A549 (cell line): ENCODE data around the gene TBC1D21. TPM values are rescaled to one million over a fixed set of nuclear protein-coding genes. Genes with fewer than 3 reads are reported as not detected.

Experiments
- ATAC-seq, 2 experiments: fragments of 200-7000 bp in 1 of 2; fragments of >200 bp in 1 of 2; cut with Nextera tagmentation in 1 of 2; cut with Tn5 transposase in 1 of 2; 3 replicates each; pipeline versions ENCODE4 v1.8.0 to v1.9.1; 2018 to 2020; ENCODE audit warnings: mild to moderate bottlenecking in 1 of 2, moderate library complexity in 1 of 2
- CTCF ChIA-PET: fragments of 300-600 bp; sonication (Branson Sonifier 250); formaldehyde crosslinking; extraction: SDS; loops from one replicate; lab custom pipeline; 2021; ENCODE audit warnings: antibody characterized with exemption, inconsistent platforms; lab: Yijun Ruan, JAX
- POLR2A ChIA-PET: fragments of 350-600 bp; formaldehyde crosslinking; extraction: SDS; loops from one replicate; lab custom pipeline; 2021; ENCODE audit warnings: antibody characterized with exemption, inconsistent platforms; lab: Yijun Ruan, JAX
- DNase-seq, 2 experiments: peaks; one replicate each; pipeline versions ENCODE4 v3.0.0 to v3.0.0-alpha.2; 2011 to 2016; ENCODE audit warnings: low read depth in 1 of 2, low spot score in 1 of 2
- FAIRE-seq: peaks from 2 replicates; lab custom pipeline; 2011; peaks lifted over from hg19 to GRCh38; lab: Jason Lieb, UNC
- H3K27ac ChIP-seq, 2 experiments: fragments of >200 bp; sonication (Bioruptor Twin); formaldehyde crosslinking; 3 replicates each; pipeline ENCODE4 v1.5.1; 2016 to 2017
- H3K4me1 ChIP-seq: fragments of >200 bp; sonication (Bioruptor Twin); formaldehyde crosslinking; 3 replicates; pipeline ENCODE4 v1.6.1; 2016
- H3K4me2 ChIP-seq: fragments of >200 bp; sonication (Bioruptor Twin); formaldehyde crosslinking; 3 replicates; pipeline ENCODE4 v1.6.1; 2016
- H3K4me3 ChIP-seq: fragments of >200 bp; sonication (Bioruptor Twin); formaldehyde crosslinking; 3 replicates; pipeline ENCODE4 v1.5.1; 2016
- H3K9me3 ChIP-seq: fragments of >200 bp; sonication (Bioruptor Twin); formaldehyde crosslinking; 3 replicates; pipeline ENCODE4 v1.6.1; 2016
- CBX2 ChIP-seq: fragments of 200-600 bp; sonication (generic); IDR thresholded peaks from 2 replicates; pipeline ENCODE4 v1.6.1; 2016; ENCODE audit warnings: low read depth, mild to moderate bottlenecking, borderline replicate concordance
- CEBPB ChIP-seq, 2 experiments: fragments of >200 bp in 1 of 2; sonication (Bioruptor Twin) in 1 of 2; formaldehyde crosslinking in 1 of 2; IDR thresholded peaks; 2 replicates each; pipeline ENCODE4 v1.6.1; 2012 to 2016
- CHD2 ChIP-seq: fragments of 150-350 bp; IDR thresholded peaks from 2 replicates; pipeline ENCODE4 v1.6.1; 2014; ENCODE audit warnings: low read length; ENCODE audit not compliant: partially characterized antibody
- EHMT2 ChIP-seq: fragments of 200-600 bp; sonication (generic); IDR thresholded peaks from 2 replicates; pipeline ENCODE4 v1.6.1; 2016; ENCODE audit warnings: antibody characterized with exemption, low read depth, mild to moderate bottlenecking, moderate library complexity
- ELK1 ChIP-seq: fragments of 150-350 bp; IDR thresholded peaks from 2 replicates; pipeline ENCODE4 v1.6.1; 2014; ENCODE audit warnings: low read depth, mild to moderate bottlenecking, low read length
- FOSB ChIP-seq: fragments of 250-450 bp; sonication (Bioruptor Pico); IDR thresholded peaks from 2 replicates; pipeline ENCODE4 v1.5.0; 2020; ENCODE audit warnings: mild to moderate bottlenecking, moderate library complexity
- FOSL2 ChIP-seq, 2 experiments: fragments of 450-650 bp in 1 of 2; fragments of >200 bp in 1 of 2; sonication (Bioruptor Twin) in 1 of 2; formaldehyde crosslinking; IDR thresholded peaks; 2 replicates each; pipeline versions ENCODE4 v1.5.0 to v1.6.1; 2016 to 2020; ENCODE audit warnings: mild to moderate bottlenecking in 1 of 2, moderate library complexity in 1 of 2
- GATA3 ChIP-seq: IDR thresholded peaks from 2 replicates; pipeline ENCODE4 v1.6.1; 2012; ENCODE audit warnings: borderline replicate concordance
- HDAC2 ChIP-seq: fragments of 200-600 bp; sonication (generic); IDR thresholded peaks from 2 replicates; pipeline ENCODE4 v1.6.1; 2016
- HOXA7 ChIP-seq: fragments of 250-450 bp; sonication (Bioruptor Pico); IDR thresholded peaks from 2 replicates; pipeline ENCODE4 v1.5.0; 2020; ENCODE audit warnings: mild to moderate bottlenecking, moderate library complexity
- HOXB5 ChIP-seq: fragments of 250-450 bp; sonication (Bioruptor Pico); IDR thresholded peaks from 2 replicates; pipeline ENCODE4 v1.5.0; 2020; ENCODE audit warnings: mild to moderate bottlenecking, moderate library complexity
- JUNB ChIP-seq: fragments of >200 bp; sonication (Bioruptor Twin); formaldehyde crosslinking; IDR thresholded peaks from 2 replicates; pipeline ENCODE4 v1.6.1; 2016
- KDM1A ChIP-seq: fragments of 200-600 bp; sonication (generic); IDR thresholded peaks from 2 replicates; pipeline ENCODE4 v1.6.1; 2016; ENCODE audit warnings: low read depth, mild to moderate bottlenecking
- KDM5A ChIP-seq: fragments of 200-600 bp; sonication (generic); IDR thresholded peaks from 2 replicates; pipeline ENCODE4 v1.6.1; 2016; ENCODE audit warnings: antibody characterized with exemption, mild to moderate bottlenecking
- MAZ ChIP-seq: fragments of 150-350 bp; IDR thresholded peaks from 2 replicates; pipeline ENCODE4 v1.6.1; 2014; ENCODE audit warnings: antibody characterized with exemption, low read depth, low read length, borderline replicate concordance
- NFE2L2 ChIP-seq: fragments of 150-350 bp; conservative IDR thresholded peaks from 2 replicates; pipeline ENCODE4 v1.6.1; 2014; ENCODE audit warnings: low read length
- NPAS2 ChIP-seq: fragments of 250-450 bp; sonication (Bioruptor Pico); IDR thresholded peaks from 2 replicates; pipeline ENCODE4 v1.8.0; 2022; ENCODE audit warnings: mild to moderate bottlenecking, moderate library complexity, borderline replicate concordance
- PHF8 ChIP-seq: fragments of 200-600 bp; sonication (generic); IDR thresholded peaks from 2 replicates; pipeline ENCODE4 v1.6.1; 2016; ENCODE audit warnings: low read depth, mild to moderate bottlenecking, antibody characterized with exemption, moderate library complexity, borderline replicate concordance
- POLR2A ChIP-seq: IDR thresholded peaks from 2 replicates; pipeline ENCODE4 v1.6.1; 2012; ENCODE audit warnings: mild to moderate bottlenecking, low read length
- RFX5 ChIP-seq: fragments of 450-650 bp; IDR thresholded peaks from 2 replicates; pipeline ENCODE4 v1.7.1; 2014; ENCODE audit warnings: antibody characterized with exemption, mild to moderate bottlenecking, moderate library complexity
- RNF2 ChIP-seq: fragments of 200-600 bp; sonication (generic); IDR thresholded peaks from 2 replicates; pipeline ENCODE4 v1.6.1; 2016; ENCODE audit warnings: low read depth, mild to moderate bottlenecking, antibody characterized with exemption, moderate library complexity, borderline replicate concordance
- SMC3 ChIP-seq: fragments of >200 bp; sonication (Bioruptor Twin); formaldehyde crosslinking; IDR thresholded peaks from 3 replicates; pipeline ENCODE4 v1.6.1; 2018; ENCODE audit warnings: inconsistent platforms
- SREBF2 ChIP-seq: fragments of 450-650 bp; IDR thresholded peaks from 2 replicates; pipeline ENCODE4 v1.6.1; 2014; ENCODE audit warnings: mild to moderate bottlenecking, moderate library complexity
- TP53 ChIP-seq: fragments of 250-450 bp; sonication (Bioruptor Pico); IDR thresholded peaks from 2 replicates; pipeline ENCODE4 v1.5.0; 2021; ENCODE audit warnings: mild to moderate bottlenecking, moderate library complexity
- USF2 ChIP-seq: fragments of 450-650 bp; IDR thresholded peaks from 2 replicates; pipeline ENCODE4 v1.6.1; 2014; ENCODE audit warnings: antibody characterized with exemption
- ZFP36 ChIP-seq: fragments of 450-650 bp; IDR thresholded peaks from 2 replicates; pipeline ENCODE4 v1.6.1; 2014; ENCODE audit warnings: borderline replicate concordance; ENCODE audit not compliant: partially characterized antibody
- ZNF302 ChIP-seq: fragments of 250-450 bp; sonication (Bioruptor Pico); IDR thresholded peaks from 2 replicates; pipeline ENCODE4 v1.9.0; 2021; ENCODE audit warnings: inconsistent platforms, mild to moderate bottlenecking, moderate library complexity
- WGBS: methylation state at CpG from one replicate; pipeline ENCODE4 v1.1.6; 2017; ENCODE audit errors: missing lambda C conversion rate; 5-methylcytosine and 5-hydroxymethylcytosine counted together
- polyA plus RNA-seq, 4 experiments: library from polyadenylated mRNA; depleted of rRNA in 3 of 4; stranded (reverse); fragments of >200 nt; fragmentation: RNase III in 1 of 4; extraction: RNeasy Plus Mini Kit Qiagen cat#74134 plus additional on column Dnase treatment in 1 of 4; gene quantifications; 2 replicates in 3 of 4; 3 replicates in 1 of 4; pipeline ENCODE4 v1.2.3, GENCODE V29; 2011 to 2017
- TF ChIP-seq, protein P1 (sequence below): IDR thresholded peaks from 2 replicates; pipeline ENCODE4 v1.6.1; 2012
- TF ChIP-seq, protein P2 (sequence below): fragments of 250-450 bp; sonication (Bioruptor Pico); IDR thresholded peaks from 2 replicates; pipeline ENCODE4 v1.5.0; 2020; ENCODE audit warnings: low read depth, mild to moderate bottlenecking, moderate library complexity

Gene TBC1D21
- polyA plus RNA-seq, 2 of the 4 experiments (the other 2 are of a cell fraction): not detected

DNA sequence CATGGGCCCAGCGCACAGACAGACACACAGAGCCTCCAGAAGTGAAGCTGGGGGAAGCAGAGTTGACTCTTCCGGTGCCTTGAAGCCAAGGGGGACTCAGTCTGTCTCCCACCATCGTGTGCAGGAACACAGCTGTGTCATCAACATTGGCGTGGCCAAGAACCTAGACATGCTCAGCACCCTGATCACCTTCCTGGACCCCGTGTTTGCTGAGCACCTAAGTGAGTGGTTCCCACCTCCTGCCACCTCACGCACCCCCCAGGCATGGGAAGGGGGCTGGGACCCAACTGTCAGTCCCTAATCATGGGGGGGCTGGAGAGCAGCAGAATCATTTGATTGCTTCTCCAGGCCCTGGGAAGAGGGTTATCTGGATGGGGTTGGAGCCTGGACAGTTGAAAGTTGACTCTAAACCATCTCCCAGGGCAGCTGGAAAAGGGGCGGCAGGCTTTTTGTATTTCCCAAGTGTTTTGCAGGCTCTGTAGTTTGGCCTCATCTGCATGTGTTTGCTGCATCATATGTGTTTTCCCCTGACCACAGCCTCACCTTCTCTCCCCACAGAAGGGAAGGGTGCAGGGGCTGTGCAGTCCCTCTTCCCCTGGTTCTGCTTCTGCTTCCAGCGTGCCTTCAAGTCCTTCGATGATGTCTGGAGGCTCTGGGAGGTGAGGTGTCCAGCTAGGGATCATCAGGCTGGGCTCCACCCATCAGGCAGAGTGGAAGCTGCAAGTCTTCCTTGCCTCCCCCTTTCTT, 12.8 kb downstream of the TBC1D21 start (continued):
- no peak for TF ChIP-seq CBX2

DNA sequence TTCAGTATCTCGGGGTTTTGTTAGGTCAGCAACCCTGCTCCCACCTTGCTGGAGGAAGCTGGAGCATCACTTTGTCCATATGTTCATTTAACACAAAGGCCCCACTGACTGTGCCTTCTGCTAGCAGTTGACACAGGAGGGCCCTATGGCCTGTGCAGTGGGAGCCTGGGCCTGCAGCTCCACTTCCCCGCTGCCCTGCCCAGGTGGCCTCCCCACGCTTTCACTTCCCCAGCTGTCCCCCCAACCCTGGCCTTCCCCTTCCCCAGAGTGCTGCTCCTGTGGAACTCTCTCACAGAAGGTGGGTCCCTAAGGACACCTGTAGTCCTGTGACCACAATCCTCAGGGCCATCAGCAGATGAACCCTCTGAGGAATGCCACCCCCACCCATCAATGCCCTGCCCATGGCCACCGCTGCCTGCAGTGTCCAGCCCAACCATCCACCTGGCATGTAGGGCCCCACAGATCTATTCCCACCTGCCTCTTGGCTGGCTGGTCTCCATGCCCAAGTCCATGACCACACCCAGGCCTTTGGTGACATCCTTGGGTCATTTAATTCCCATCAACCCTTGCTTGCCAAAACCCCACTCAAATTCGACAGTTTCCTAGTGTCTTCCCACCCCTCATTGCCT, 13.5 kb downstream of the TBC1D21 start:
- ChIA-PET CTCF (no interaction called here), POLR2A (no interaction called here)
- Histone ChIP-seq H3K4me3 (no peak overlapping the region), H3K9me3 (no peaks in the 10 kb centered on the region), H3K27ac (no peak overlapping the region), H3K4me1 (no peaks in the 10 kb centered on the region), H3K4me2 (no peak overlapping the region)
- TF ChIP-seq ELK1: no peak
- TF ChIP-seq EHMT2: no peak
- no peak for TF ChIP-seq NFE2L2
- no peak for TF ChIP-seq HOXB5 (CRISPR knock-in tag)
- TF ChIP-seq MAZ: no peak
- no peak for TF ChIP-seq JUNB
- no peak for TF ChIP-seq RNF2
- TF ChIP-seq CEBPB (IDR thresholded peaks at IDR 0.05): no peak
- TF ChIP-seq POLR2A: no peak
- no peak for TF ChIP-seq HDAC2
- TF ChIP-seq SMC3: no peak
- no peak for TF ChIP-seq SREBF2
- TF ChIP-seq, protein P1, sequence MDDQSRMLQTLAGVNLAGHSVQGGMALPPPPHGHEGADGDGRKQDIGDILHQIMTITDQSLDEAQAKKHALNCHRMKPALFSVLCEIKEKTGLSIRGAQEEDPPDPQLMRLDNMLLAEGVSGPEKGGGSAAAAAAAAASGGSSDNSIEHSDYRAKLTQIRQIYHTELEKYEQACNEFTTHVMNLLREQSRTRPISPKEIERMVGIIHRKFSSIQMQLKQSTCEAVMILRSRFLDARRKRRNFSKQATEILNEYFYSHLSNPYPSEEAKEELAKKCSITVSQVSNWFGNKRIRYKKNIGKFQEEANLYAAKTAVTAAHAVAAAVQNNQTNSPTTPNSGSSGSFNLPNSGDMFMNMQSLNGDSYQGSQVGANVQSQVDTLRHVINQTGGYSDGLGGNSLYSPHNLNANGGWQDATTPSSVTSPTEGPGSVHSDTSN: no peak
- no peak for TF ChIP-seq HOXA7 (CRISPR knock-in tag)
- no peak for TF ChIP-seq KDM1A
- TF ChIP-seq ZNF302 (CRISPR knock-in tag): no peak
- FAIRE-seq (no peak), ATAC-seq (no peak), DNase-seq (no peak)
- WGBS: 39% methylated on average over 3 of the region's 5 CpGs

DNA sequence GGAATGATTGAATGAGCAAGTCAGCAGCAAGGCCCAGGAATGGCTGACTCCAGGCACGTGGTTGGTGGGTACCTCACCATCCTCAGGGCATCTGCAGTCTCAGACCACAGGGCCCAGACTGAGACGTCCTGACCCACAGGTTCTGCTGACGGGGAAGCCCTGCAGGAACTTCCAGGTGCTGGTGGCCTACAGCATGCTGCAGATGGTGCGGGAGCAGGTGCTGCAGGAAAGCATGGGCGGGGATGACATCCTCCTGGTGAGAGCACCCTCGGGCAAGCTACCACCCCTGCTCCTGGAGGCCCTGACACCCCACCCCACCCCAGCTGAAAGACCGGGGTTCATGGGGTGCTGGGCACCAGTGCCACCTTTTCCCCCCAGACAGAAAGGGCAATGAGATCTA, 14.1 kb downstream of the TBC1D21 start:
- no peak for DNase-seq
- ATAC-seq: no peak
- Histone ChIP-seq H3K9me3 (no peaks in the 10 kb centered on the region), H3K4me1 (no peaks in the 10 kb centered on the region), H3K27ac (no peak overlapping the region), H3K4me2 (no peak overlapping the region), H3K4me3 (no peak overlapping the region)
- no peak for FAIRE-seq
- 0% methylated on average over 1 of the region's 7 CpGs for WGBS
- POLR2A ChIA-PET: no interaction called here
- TF ChIP-seq USF2 (no peak), CHD2 (no peak), PHF8 (no peak), ZFP36 (no peak), SMC3 (no peak), CEBPB (IDR thresholded peaks at IDR 0.05) (no peak), CBX2 (no peak), TP53 (CRISPR knock-in tag) (no peak), FOSL2 (IDR thresholded peaks at IDR 0.05) (no peak), FOSL2 (CRISPR knock-in tag; IDR thresholded peaks at IDR 0.05) (no peak), HOXB5 (CRISPR knock-in tag) (no peak), SREBF2 (no peak), KDM5A (no peak), ELK1 (no peak), POLR2A (no peak), KDM1A (no peak), FOSB (CRISPR knock-in tag) (no peak), RFX5 (no peak), GATA3 (no peak), NPAS2 (CRISPR knock-in tag) (no peak)
- TF ChIP-seq, protein P2, sequence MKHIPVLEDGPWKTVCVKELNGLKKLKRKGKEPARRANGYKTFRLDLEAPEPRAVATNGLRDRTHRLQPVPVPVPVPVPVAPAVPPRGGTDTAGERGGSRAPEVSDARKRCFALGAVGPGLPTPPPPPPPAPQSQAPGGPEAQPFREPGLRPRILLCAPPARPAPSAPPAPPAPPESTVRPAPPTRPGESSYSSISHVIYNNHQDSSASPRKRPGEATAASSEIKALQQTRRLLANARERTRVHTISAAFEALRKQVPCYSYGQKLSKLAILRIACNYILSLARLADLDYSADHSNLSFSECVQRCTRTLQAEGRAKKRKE: no peak
- CTCF ChIA-PET: interaction anchor here (0.7 to 1.7 kb wide), 3 partner anchors 11 to 33 kb away, joined by 3 to 5 read pairs (median 4); no protein-coding TSS in a partner anchor
